ENCODE data around the gene SLC34A3. TPM values are rescaled to one million over a fixed set of nuclear protein-coding genes. Genes with fewer than 3 reads are reported as not detected.

Gene SLC34A3
- polyA plus RNA-seq, 4 donors = 0.21 to 30.3 (median 0.85) TPM

DNA sequence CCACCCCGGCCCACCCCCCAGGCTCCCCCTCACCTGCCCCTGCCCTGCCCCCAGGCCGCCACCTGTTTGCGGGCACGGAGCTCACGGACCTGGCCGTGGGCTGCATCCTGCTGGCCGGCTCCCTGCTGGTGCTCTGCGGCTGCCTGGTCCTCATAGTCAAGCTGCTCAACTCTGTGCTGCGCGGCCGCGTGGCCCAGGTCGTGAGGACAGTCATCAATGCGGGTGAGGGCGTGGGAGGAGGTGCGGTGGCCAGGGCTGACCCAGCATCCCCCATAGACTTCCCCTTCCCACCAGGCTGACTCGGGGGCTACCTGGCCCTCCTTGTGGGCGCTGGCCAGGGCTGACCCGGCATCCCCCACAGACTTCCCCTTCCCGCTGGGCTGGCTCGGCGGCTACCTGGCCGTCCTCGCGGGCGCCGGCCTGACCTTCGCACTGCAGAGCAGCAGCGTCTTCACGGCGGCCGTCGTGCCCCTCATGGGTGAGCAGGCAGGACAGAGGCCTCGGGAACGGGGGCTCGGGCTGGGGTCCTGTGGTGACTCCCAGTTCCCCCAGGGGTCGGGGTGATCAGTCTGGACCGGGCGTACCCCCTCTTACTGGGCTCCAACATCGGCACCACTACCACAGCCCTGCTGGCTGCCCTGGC, 3.5 kb downstream of the SLC34A3 start:
- DNase-seq (peak in 1 of 2 donors; percentile 47), FAIRE-seq (no peak)
- peak overlapping the region in 1 of 3 donors; percentile 73 for H3K4me3 ChIP-seq (ENCODE audit: low read depth in 1 of 3, low read length in 3 of 3)
- peak overlapping the region in 1 of 3 donors; percentile 90 for H3K27ac ChIP-seq (ENCODE audit: low read depth in 1 of 3, low read length in 2 of 3)
- no peaks in the 10 kb centered on the region for H3K27me3 ChIP-seq (ENCODE audit: control insufficient read depth in 3 of 3, insufficient read depth in 3 of 3, low read length in 3 of 3)
- WGBS, 3 donors = 13 to 54% (median 31%) methylated on average over 37 to 40 of the region's 40 CpGs
- H3K36me3 ChIP-seq (ENCODE audit: control insufficient read depth in 3 of 3, insufficient read depth in 2 of 3, low read depth in 1 of 3, low read length in 3 of 3) = peaks cover 0 to 58% (median 0%) of the 10 kb centered on the region in 3 donors
- peaks cover 3 to 74% (median 11%) of the 10 kb centered on the region in 3 donors for H3K4me1 ChIP-seq (ENCODE audit: control insufficient read depth in 3 of 3, insufficient read depth in 2 of 3, low read depth in 1 of 3, low read length in 2 of 3)
- H3K9me3 ChIP-seq (ENCODE audit: control insufficient read depth in 2 of 2, insufficient read depth in 1 of 2, low read depth in 1 of 2, low read length in 1 of 2) = no peaks in the 10 kb centered on the region

DNA sequence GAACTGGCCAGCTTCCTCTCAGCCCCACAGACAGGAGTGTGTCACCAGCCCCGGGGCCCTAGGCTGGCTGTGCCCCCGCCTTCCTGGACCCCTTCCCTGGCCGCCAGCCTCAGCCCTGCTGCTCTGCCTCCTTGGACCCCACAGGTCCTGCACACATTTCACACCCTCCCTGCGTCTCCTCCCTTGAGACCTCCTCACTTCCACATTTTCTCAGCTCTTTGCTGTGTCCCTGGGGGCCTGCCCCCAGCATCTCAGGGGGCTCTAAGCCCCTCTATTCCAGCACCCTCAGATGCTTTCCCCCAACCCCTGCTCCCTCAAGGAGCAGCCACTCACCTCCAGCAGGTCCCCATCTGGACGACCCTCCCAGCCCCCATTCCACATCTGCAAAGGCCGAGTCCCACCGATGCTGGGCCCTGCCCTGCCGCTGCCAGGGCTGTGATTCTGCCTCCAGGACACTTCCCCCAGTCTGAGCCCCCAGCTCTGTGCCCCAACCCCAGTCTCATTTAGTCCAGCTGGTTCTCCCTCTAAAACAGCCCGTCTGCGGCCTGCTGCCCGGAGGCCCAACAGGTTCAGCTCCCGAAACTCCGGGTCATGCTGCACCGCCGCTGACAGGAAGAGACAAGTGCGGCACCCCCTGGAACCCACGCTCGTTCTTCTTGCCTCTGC, 4.2 kb downstream of the SLC34A3 start:
- H3K36me3 ChIP-seq (ENCODE audit: control insufficient read depth in 3 of 3, insufficient read depth in 2 of 3, low read depth in 1 of 3, low read length in 3 of 3) = peaks cover 0 to 59% (median 0%) of the 10 kb centered on the region in 3 donors
- peaks cover 3 to 71% (median 10%) of the 10 kb centered on the region in 3 donors for H3K4me1 ChIP-seq (ENCODE audit: control insufficient read depth in 3 of 3, insufficient read depth in 2 of 3, low read depth in 1 of 3, low read length in 2 of 3)
- peak overlapping the region in 1 of 3 donors; percentile 90 for H3K27ac ChIP-seq (ENCODE audit: low read depth in 1 of 3, low read length in 2 of 3)
- H3K4me3 ChIP-seq (ENCODE audit: low read depth in 1 of 3, low read length in 3 of 3) = peak overlapping the region in 1 of 3 donors; percentile 73
- WGBS, 3 donors = 67 to 79% (median 70%) methylated on average over 16 to 18 of the region's 18 CpGs
- no peaks in the 10 kb centered on the region for H3K27me3 ChIP-seq (ENCODE audit: control insufficient read depth in 3 of 3, insufficient read depth in 3 of 3, low read length in 3 of 3)
- H3K9me3 ChIP-seq (ENCODE audit: control insufficient read depth in 2 of 2, insufficient read depth in 1 of 2, low read depth in 1 of 2, low read length in 1 of 2) = no peaks in the 10 kb centered on the region
- no peak for FAIRE-seq
- peak in 1 of 2 donors; percentile 48 for DNase-seq

DNA sequence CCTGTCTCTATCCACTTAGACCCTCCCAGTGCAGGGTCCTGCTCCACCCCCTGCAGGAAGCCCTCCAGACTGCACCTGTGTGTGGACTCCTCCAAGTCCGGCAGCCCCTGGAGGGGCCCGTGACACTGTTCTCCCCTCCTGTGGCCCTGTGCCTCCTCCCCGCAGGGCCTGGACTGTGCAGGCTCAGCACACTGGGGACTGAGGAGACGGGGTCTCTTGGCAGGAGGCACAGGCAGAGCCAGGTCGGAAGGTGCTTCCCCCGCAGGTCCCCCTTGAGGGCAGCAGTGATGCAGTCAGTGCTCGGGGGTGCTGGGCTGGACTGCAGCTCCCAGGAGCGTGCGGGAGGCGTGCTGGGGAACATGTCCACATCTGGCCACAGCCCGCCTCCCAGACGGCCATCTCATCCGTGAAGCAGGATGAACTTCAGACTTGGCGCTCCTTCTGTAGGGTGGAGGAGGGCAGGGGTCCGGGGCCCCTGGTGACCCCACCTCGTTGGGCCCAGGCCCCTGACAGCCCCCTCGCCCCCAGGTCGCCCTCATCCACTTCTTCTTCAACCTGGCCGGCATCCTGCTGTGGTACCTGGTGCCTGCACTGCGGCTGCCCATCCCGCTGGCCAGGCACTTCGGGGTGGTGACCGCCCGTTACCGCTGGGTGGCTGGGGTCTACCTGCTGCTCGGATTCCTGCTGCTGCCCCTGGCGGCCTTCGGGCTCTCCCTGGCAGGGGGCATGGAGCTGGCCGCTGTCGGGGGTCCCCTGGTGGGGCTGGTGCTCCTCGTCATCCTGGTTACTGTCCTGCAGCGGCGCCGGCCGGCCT, 4.9 kb downstream of the SLC34A3 start:
- DNase-seq = peak in 1 of 2 donors; percentile 66

GRCh38 chr9:137236238-137236935, 5.7 kb downstream of the SLC34A3 start:
- DNase-seq = peak; percentile 85 to 99
- Histone ChIP-seq H3K9me3 (ENCODE audit: control insufficient read depth in 2 of 2, insufficient read depth in 1 of 2, low read depth in 1 of 2, low read length in 1 of 2) (no peaks in the 10 kb centered on the region), H3K4me3 (ENCODE audit: low read depth in 1 of 3, low read length in 3 of 3) (peak overlapping the region in 1 of 3 donors; percentile 73), H3K36me3 (ENCODE audit: control insufficient read depth in 3 of 3, insufficient read depth in 2 of 3, low read depth in 1 of 3, low read length in 3 of 3) (peaks cover 0 to 53% (median 0%) of the 10 kb centered on the region in 3 donors), H3K4me1 (ENCODE audit: control insufficient read depth in 3 of 3, insufficient read depth in 2 of 3, low read depth in 1 of 3, low read length in 2 of 3) (peaks cover 0 to 58% (median 3%) of the 10 kb centered on the region in 3 donors), H3K27me3 (ENCODE audit: control insufficient read depth in 3 of 3, insufficient read depth in 3 of 3, low read length in 3 of 3) (no peaks in the 10 kb centered on the region), H3K27ac (ENCODE audit: low read depth in 1 of 3, low read length in 2 of 3) (peak overlapping the region in 1 of 3 donors; percentile 90)
- WGBS, 3 donors = 4 to 18% (median 9%) methylated on average over 19 to 31 of the region's 31 CpGs
- no peak for FAIRE-seq

More for the DNA sequence above, 4.9 kb downstream of the SLC34A3 start:
- Histone ChIP-seq H3K4me1 (ENCODE audit: control insufficient read depth in 3 of 3, insufficient read depth in 2 of 3, low read depth in 1 of 3, low read length in 2 of 3) (peaks cover 3 to 65% (median 5%) of the 10 kb centered on the region in 3 donors), H3K4me3 (ENCODE audit: low read depth in 1 of 3, low read length in 3 of 3) (peak overlapping the region in 1 of 3 donors; percentile 73), H3K36me3 (ENCODE audit: control insufficient read depth in 3 of 3, insufficient read depth in 2 of 3, low read depth in 1 of 3, low read length in 3 of 3) (peaks cover 0 to 59% (median 0%) of the 10 kb centered on the region in 3 donors), H3K27ac (ENCODE audit: low read depth in 1 of 3, low read length in 2 of 3) (peak overlapping the region in 1 of 3 donors; percentile 90), H3K27me3 (ENCODE audit: control insufficient read depth in 3 of 3, insufficient read depth in 3 of 3, low read length in 3 of 3) (no peaks in the 10 kb centered on the region), H3K9me3 (ENCODE audit: control insufficient read depth in 2 of 2, insufficient read depth in 1 of 2, low read depth in 1 of 2, low read length in 1 of 2) (no peaks in the 10 kb centered on the region)
- FAIRE-seq = no peak
- 43 to 58% (median 54%) methylated on average over 32 to 35 of the region's 35 CpGs for WGBS, 3 donors

DNA sequence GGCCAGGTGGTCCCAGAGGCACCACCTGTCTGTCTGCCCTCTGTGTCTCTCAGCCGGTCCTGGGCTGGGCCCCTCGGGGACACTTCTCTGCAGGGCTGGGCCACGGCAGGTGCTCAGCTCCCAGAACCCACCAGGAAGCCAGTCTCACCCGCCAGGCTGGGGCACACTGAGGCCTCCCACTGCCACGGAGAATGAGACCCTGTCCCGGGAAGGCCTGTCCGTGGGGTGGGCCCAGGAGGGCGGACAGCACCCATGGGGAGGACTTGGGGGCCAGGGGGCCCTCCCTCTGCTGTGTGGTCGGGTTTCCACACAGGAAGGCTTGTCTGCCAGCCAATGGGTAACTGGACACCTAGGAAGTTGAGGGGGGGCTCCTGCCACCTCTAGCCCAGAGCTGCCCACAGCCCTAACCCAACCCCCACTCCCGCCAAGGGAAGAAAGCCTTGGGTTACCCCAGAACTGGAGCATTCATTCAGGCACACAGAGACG, 6.3 kb downstream of the SLC34A3 start:
- FAIRE-seq = no peak
- H3K27ac ChIP-seq (ENCODE audit: low read depth in 1 of 3, low read length in 2 of 3) = peak overlapping the region in 1 of 3 donors; percentile 76

DNA sequence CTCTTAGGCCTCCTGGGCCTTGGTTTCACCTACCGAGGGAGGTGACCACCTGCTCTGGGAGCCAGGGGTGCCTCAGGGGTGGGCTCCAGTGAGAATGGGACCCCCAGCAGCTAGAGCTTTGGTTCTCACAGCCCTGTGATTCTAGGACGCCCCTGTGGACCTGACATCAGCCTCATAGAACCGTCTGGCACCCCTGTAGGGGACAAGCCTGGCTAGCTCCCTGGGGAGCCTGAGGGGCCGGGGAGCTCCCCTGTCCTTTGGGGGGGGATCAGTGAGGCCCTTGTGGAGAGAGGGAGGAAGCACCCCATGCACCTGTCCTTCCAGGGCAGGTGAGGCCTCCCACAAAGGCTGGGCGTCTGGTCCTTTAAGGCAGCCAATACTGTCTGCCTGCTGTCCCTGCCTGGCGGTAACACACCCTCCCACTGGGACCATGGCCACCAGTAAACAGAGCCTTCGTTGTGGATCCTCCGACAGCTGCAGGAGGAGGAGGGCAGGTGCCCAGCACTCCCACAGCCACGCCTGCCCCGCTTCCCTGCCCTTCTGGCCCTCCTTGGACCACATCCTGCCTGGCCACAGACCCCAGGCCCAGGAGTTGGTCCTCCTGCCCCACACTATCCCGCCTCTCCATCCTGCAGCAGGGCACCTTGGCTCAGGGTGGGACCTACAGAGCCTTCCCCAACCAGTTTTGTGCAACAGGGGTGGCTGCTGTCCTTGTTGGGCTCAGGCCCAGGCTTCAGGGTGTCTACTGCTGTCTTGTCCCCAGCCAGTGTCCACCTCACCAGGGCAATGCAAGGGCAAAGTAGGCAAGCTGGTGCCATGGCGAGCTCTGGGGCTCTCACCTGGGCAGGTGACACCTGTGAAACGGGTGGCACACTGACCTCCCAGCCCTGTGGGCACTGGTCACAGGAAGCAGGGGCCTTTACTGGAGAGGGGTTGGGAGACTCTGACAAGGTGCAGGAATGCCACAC, 7.3 kb downstream of the SLC34A3 start:
- Histone ChIP-seq H3K9me3 (ENCODE audit: control insufficient read depth in 2 of 2, insufficient read depth in 1 of 2, low read depth in 1 of 2, low read length in 1 of 2) (no peaks in the 10 kb centered on the region), H3K27ac (ENCODE audit: low read depth in 1 of 3, low read length in 2 of 3) (peak overlapping the region; percentile 27 to 76 (median 64)), H3K36me3 (ENCODE audit: control insufficient read depth in 3 of 3, insufficient read depth in 2 of 3, low read depth in 1 of 3, low read length in 3 of 3) (peaks cover 3 to 51% (median 6%) of the 10 kb centered on the region in 3 donors), H3K27me3 (ENCODE audit: control insufficient read depth in 3 of 3, insufficient read depth in 3 of 3, low read length in 3 of 3) (no peaks in the 10 kb centered on the region), H3K4me1 (ENCODE audit: control insufficient read depth in 3 of 3, insufficient read depth in 2 of 3, low read depth in 1 of 3, low read length in 2 of 3) (peaks cover 0 to 56% (median 7%) of the 10 kb centered on the region in 3 donors), H3K4me3 (ENCODE audit: low read depth in 1 of 3, low read length in 3 of 3) (no peak overlapping the region)
- peak; percentile 70 to 76 for DNase-seq
- 19 to 61% (median 43%) methylated on average over 13 of the region's 13 CpGs for WGBS, 3 donors
- FAIRE-seq = no peak

More for the DNA sequence above, 6.3 kb downstream of the SLC34A3 start:
- 25 to 35% (median 30%) methylated on average over 10 to 11 of the region's 11 CpGs for WGBS, 3 donors
- no peak for DNase-seq
- Histone ChIP-seq H3K27me3 (ENCODE audit: control insufficient read depth in 3 of 3, insufficient read depth in 3 of 3, low read length in 3 of 3) (no peaks in the 10 kb centered on the region), H3K4me1 (ENCODE audit: control insufficient read depth in 3 of 3, insufficient read depth in 2 of 3, low read depth in 1 of 3, low read length in 2 of 3) (peaks cover 0 to 52% (median 3%) of the 10 kb centered on the region in 3 donors), H3K9me3 (ENCODE audit: control insufficient read depth in 2 of 2, insufficient read depth in 1 of 2, low read depth in 1 of 2, low read length in 1 of 2) (no peaks in the 10 kb centered on the region), H3K4me3 (ENCODE audit: low read depth in 1 of 3, low read length in 3 of 3) (peak overlapping the region in 1 of 3 donors; percentile 73), H3K36me3 (ENCODE audit: control insufficient read depth in 3 of 3, insufficient read depth in 2 of 3, low read depth in 1 of 3, low read length in 3 of 3) (peaks cover 0 to 51% (median under 1%) of the 10 kb centered on the region in 3 donors)
